Stomach (tissue), 4 donors: ENCODE measurements around the gene CLDN18.

ENCODE experiments used
- POLR2A ChIP-seq, 4 donors: fragments of 450-650 bp; IDR thresholded peaks; one replicate each; pipeline ENCODE4 v1.6.1; 2016; ENCODE audit warnings: antibody characterized with exemption in 4 of 4, control low read depth in 2 of 4, mild to moderate bottlenecking in 1 of 4, moderate library complexity in 1 of 4
- POLR2AphosphoS5 ChIP-seq, 3 donors: sonication (generic); formaldehyde crosslinking; IDR thresholded peaks; one replicate each; pipeline ENCODE4 v1.6.1; 2016; ENCODE audit warnings: antibody characterized with exemption in 3 of 3
- TF ChIP-seq, protein P1 (sequence below), 7 experiments: fragments of 450-650 bp in 4 of 7; fragments of 200-600 bp in 3 of 7; sonication (generic) in 3 of 7; IDR thresholded peaks; one replicate each; pipeline ENCODE4 v1.5.1; 2016 to 2019; ENCODE audit warnings: antibody characterized with exemption in 7 of 7, control low read depth in 2 of 7, mild to moderate bottlenecking in 1 of 7

DNA sequence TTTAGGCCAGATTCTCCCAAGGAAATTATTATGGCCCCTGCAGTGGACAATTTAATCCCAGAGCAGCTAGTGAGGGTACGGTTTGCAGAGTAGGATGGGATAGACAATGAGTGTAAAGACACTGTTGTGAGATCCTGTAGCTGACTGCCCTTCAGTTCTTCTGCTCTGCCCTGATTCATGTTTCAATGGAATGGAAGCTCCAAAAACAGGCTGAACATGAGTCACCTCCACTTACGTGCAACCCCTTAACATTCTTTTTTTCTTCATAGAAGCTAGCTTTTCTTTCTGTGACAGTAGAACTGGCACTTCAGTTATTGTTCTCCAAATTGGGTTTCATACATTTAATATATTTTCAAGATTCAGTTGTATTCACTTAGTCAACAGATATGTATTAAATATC, 32.1 kb downstream of the CLDN18 start:
- TF ChIP-seq POLR2A (IDR thresholded peaks at IDR 0.05) (no peak), POLR2AphosphoS5 (IDR thresholded peaks at IDR 0.05) (no peak)
- TF ChIP-seq, protein P1, sequence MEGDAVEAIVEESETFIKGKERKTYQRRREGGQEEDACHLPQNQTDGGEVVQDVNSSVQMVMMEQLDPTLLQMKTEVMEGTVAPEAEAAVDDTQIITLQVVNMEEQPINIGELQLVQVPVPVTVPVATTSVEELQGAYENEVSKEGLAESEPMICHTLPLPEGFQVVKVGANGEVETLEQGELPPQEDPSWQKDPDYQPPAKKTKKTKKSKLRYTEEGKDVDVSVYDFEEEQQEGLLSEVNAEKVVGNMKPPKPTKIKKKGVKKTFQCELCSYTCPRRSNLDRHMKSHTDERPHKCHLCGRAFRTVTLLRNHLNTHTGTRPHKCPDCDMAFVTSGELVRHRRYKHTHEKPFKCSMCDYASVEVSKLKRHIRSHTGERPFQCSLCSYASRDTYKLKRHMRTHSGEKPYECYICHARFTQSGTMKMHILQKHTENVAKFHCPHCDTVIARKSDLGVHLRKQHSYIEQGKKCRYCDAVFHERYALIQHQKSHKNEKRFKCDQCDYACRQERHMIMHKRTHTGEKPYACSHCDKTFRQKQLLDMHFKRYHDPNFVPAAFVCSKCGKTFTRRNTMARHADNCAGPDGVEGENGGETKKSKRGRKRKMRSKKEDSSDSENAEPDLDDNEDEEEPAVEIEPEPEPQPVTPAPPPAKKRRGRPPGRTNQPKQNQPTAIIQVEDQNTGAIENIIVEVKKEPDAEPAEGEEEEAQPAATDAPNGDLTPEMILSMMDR (IDR thresholded peaks at IDR 0.05): no peak
